GM21360 (cell line): Measurements from ENCODE around the gene KCND3.

Source experiments
- ATAC-seq: cut with Tn5 transposase; IDR thresholded peaks from one replicate; pipeline ENCODE4 v1.9.1; 2021; ENCODE audit warnings: mild to moderate bottlenecking, moderate library complexity; ENCODE audit not compliant: unreplicated experiment

Gene KCND3

DNA sequence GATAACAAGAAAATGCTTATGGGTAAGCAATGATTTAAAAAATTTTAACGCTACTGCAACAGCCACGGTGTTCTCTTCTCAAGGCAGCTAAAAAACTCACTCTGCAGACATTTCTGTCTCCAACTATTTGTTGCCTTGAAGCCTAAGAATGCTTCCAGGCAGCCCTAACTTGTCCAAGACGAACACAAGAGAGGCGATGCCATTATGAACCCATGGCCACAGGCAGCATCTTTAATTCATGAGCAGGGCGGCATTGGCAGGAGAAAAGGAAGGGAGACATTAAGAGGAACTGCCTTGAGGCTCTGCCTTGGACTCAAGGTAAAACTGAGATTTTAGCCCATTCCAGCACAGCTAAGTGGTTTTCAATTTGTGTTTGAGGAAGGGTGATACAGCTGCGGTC is 67.5 kb downstream of the KCND3 start:
- no peak for ATAC-seq

DNA sequence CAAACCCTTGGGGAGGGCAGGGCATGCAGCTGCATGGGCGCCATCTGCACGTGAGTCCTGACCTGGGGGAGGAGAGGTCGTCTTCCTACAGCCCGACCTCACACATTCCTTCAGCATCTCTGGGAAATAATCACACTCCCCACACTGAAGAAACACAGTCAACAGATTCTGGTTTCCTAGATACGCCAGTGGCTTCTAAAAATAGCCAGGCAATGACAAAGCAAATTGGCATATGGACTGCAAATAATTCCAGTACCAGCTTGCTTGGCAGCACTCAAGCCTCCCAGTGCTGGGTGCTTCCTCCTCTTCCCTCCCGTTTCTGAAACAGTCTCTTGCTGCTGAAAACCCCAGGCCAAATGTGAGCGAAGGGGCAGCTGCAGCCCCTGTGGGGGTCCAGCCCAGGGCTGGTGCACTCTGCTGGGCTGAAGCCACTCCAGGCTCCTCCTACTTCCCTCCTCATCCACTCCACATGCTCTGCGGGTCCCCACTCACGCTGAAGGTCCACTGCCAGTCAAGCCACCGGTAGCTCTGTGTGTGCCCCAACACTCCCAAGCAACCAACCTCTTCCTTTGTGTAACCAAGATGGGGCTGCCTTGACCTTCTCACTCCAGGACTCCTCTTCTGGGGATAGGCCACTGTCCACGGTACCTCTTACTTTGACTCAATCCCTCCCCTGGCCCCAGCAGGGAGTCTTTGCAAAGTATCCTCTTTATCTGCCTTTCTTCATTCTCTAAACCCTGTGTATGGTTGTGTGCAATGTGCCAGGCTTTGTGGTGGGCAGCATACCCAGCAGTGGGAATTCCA is 69.0 kb downstream of the KCND3 start:
- no peak for ATAC-seq

DNA sequence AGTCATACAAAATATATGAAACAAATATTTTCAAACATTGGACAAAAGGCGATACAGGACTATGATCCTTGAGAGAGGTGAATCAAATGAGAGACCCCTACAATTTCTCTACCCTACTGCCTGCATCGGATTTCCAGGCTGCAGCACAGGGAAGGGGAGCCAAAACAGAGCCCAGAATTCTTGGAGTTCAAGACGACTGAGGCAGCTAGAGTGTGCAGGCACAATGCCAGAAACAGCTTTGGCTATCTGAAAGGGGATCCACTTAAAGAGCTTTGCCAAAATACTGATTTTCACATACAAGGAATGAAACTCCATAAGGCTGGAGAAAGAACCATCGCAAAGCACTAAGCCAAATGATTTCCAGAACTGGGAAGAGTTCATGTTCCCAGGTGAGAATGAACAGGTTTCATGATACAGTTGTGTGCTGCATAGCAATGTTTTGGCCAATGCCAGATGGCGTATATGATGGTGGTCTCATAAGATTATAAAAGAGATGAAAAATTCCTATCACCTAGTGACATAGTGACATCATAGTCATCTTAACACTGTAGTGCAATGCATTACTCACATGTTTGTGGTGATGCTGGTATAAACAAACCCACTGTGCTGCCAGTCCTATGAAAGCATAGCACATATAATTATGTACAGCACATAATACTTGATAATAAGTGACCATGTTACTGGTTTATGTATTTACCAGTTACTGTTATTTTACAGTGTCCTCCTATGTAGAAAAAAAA is 77.5 kb downstream of the KCND3 start:
- no peak for ATAC-seq

DNA sequence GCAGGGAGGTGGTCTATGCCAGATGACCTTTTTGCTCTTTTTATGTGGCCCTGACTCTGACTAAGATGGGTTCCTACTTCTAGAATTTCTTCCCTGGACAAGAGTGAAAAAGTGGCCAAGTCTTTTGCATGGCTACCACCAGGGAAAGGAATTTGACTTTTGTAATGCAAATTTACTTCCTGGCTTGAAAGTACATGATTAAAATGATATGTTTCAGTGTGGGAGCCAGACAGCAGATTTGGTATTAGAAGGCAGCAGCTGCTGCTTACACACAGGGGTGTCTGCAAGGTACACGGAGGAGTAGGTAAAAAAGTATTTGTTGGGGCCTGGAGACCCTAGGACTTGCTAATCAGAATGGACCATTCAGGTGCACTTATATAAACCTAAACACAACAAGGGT is 78.4 kb downstream of the KCND3 start:
- ATAC-seq, result no peak

DNA sequence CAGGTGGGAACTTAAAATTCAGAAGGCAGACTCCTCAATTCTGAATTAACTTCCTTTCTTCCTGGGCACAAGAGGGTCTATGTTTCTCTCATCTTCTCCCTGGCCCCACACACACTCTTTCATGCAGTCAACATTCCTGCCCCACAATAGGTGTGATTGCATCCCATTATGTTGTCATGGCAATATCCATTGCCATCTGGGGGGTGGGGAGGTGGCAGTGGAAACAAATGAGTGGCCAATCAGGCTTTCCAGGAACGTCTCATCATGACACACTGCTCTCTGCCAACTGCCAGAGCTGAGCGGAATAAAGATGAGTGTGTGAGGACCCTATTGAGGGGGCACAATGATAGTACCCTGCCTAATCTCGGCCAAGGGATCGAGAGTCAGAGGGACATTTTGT is 80.4 kb downstream of the KCND3 start:
- no peak for ATAC-seq

DNA sequence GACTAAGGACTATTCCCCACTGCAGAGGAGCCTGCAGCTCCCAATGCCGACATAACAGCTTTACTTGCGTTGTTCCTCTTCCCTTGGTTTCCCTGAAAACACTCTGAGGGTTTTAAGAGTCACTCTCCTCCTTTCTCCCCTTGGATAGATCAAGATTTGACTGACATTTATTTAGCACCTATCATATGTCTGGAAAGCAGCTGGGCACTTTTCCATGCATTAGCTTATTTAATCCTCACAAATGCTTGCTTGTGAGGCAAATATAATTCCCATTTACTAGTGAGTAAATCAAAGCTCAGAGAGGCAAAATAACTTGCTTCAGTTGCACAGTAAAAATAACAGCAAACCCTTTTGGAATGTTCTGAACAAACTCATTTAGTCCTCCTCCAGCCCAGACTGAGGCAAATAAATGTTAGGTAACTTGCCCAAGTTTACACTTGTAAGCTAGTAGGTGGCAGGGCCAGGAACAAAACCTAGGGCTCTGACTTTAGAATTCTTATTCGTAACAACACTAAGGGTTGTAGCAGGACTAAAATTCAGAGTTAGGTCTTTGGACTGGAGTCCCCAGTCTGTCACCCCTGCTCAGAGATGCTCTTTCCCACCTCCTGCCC is 81.4 kb downstream of the KCND3 start:
- ATAC-seq, result no peak

DNA sequence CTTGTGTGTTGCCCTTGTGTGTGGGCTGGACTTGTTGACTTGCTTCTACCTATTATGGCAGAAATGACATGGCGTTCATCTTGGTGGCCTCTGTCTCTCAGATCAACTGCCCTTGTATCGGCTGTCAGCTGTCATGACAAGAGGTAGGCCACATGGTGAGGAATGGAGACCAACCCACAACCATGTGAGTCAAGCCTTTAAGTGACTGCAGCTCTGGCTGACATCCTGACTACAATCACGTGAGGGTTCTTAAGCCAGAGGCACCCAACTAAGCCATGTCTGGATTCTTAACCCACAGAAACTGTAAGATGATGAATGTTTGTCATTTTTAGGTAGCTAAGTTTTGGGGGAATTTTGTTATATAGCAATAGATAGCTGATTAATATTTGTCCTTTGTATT is 82.1 kb downstream of the KCND3 start:
- ATAC-seq, result no peak

DNA sequence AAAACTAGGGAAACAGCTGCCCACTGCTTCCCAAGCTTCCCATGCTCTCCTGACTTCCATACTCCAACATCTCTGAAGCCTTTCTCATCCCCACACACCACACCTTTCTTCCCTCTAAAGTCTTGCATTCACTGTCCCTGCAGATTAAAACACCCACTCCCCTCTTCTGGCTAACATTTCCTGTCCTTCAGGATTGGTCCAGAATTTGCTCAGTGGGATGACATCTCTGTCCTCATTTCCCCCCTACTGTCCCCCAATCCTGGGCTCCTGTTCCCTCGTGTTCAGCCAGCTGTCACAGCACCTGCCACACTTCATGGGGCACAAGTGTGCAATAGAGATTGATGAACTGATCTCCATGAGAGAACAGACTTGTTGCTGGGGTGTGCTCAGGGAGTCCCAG is 82.7 kb downstream of the KCND3 start:
- no peak for ATAC-seq

DNA sequence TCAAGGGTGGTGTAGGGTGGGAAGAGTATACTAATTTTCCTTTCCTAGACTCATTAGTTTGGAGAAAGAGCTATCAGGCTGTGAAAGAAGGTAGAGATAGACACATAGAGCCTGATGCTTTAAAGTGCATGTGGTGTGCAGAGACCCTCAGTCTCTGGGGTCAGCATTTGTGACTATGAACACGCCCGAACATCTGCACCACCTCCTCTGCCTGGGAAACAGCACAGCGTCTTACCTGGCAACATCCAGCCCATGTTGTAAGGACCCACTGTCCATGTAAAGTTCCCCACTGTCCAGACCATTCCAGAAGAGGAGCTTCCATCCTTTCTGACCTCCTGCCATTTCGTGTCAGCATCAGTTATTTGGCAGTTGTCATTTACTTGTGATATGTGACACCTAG is 83.4 kb downstream of the KCND3 start:
- no peak for ATAC-seq

DNA sequence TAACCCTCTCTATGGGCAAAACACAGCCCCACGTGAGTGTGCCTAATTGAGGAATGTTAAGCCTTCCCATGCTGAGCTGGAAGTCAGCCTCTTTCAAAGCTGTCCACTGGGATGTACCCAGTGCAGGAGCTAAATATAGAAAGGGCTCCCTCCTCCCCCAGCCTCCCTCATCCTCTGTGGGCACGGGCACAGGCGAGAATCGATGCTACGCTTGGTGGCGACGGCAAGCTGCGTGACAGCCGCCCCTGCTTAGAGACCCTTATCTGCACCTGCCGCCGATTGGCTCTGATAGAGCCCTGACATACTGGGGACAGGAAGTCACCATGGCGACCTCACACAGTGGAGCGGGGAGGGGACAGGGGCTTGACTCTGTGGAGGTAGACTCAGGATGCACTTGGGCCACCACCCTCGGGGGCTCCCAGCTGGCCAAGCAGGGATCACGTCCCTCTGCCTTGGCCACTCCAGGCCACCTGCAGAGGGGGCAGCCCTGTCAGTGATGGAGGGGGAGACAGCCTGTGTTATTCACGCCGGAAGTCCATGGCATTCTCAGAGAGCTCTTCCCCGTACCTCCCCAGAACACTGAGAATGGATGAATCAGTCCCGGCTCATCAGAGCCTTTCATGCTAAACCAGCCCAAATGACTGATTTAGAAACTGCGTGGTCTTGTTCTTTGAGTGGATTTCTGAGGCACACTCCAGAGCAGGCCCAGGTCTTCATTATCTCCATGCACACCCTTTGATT is 84.8 kb downstream of the KCND3 start:
- ATAC-seq, result no peak

DNA sequence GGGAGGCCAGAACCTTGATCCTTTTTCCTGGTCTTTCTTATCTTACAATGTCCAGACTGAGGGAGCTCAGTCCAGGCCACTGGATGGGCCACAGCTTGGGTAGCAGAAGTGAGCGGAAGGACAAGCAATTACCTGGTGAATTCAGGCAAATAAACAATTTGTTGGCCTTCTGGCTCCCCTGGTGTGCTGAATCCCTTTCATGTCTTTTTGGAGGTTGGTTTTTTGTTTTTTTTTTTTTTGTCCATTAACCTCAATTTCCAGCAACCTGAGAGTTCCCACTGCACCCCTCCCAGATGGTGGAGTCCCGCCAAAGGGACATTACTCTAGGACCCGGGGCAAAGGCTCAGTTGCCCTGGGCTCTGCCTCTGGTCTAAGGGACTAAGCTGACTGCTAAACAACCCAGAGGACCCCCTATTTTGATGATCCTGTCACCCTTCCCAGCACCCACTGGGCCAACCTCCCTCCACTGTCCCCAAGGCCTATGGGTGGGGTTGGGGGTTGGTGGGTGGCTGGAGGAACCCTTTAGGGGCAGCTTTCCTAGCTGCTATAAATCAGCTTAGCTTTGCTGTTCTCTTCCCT is 85.5 kb downstream of the KCND3 start:
- ATAC-seq, result no peak

DNA sequence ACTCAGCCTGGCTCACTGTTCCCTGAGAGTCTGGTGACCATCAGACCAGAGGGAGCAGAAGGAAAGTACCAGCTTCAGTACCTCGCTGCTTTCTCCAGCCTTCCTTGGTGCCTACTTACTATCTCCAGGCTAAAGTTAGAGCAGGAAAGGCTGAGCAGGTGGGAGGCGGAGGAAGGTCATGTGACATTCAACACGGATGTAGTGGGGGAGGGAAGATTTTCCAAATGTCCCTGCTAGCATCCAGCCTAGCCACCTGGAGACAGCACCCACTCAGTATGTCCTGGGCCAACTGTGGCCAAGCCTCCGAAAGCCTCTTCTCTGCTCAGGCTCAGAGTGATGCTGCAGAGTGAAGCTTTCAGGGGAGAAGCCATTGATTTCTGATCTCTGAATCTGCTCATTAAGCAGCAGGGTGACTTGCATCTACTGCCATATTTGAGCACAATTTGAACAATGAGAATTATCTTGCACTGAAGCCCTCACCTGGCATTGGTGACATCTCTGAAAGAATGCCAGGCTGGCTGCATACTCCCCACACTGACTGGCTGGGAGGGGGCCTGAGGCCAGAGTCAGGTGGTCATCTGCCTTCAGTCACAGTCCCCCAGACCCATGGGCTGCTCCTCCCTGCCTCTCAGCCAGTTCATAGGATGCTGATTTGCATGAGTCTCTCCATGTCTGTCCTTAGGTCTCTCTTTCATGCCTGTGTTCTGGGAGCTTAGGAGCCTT is 86.2 kb downstream of the KCND3 start:
- ATAC-seq, result no peak

DNA sequence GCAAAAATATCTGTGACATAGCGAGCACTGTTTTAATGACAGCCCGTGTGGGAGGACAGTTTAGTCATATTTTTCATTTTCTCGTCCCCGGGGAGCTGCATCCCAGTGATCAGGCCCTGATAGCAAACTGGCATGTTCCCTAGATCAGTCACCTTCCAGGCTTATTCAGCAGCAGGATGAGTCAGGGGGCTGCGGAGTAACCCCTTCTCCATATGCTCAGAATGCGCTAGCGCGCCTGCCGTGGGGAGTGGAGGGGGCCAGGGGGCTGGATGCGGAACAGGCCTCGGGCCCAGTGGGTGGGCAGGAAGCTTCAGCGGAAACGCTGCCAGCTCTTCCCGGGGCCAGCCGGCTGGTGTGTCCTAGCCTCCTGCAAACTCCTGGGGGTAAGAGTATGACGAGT is 94.0 kb downstream of the KCND3 start:
- no peak for ATAC-seq

DNA sequence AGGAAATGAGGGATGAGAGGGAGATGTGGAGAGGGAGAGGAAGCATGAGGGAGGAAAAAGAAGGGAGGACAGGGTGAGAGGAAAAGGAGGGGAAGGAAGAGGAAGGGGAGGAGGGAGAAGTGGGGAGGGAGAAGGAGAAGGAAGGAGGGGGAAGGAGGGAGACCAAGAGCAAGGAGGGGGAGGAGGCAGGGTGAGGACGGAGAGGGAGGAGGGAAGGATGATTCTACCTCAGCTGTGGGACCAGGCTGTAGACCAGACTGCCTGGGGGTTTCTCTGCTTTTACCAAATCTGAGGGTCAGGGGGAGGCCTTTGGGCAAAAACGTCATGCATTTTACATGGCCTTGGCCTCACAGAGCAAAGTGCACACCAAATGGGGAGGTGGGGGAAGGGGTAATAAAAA is 94.5 kb downstream of the KCND3 start:
- no peak for ATAC-seq

DNA sequence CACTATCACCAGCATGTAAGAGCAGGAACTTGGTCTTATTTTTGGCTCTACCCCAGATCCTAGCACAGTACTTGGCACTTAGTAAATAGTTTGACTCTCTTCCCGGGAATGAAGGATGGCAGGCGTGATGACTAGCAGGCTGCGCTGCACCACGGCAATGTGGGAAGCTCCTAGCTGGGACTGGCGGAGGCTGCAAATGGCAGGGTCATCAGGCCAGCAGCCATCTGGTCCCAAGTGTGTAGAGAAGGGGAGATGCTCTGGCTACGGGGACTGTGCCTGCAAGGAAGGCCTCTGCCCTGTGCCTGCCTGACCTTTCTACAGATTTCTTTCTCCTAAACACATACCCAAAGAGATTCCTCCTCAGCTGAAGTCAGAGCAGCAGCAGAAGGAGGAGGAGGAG is 95.0 kb downstream of the KCND3 start:
- no peak for ATAC-seq

DNA sequence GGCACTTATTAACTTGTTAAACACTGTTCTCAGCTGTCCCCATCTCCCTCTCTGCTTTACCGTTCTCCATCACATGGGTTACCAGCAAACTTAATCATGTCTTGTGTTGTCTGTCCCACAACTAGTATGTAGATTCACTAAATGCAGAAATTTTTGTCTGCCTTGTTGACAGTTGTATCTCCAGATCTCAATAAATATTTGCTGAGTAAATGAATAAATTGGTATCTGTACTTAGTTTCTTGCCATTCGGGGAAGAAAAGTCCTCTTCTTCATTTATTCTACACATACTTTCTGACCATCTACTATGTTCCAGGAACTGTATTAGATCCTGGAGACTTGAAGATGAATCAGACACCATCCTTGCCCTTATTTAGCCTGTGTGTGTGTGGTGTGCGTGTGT is 97.9 kb downstream of the KCND3 start:
- ATAC-seq, result no peak

DNA sequence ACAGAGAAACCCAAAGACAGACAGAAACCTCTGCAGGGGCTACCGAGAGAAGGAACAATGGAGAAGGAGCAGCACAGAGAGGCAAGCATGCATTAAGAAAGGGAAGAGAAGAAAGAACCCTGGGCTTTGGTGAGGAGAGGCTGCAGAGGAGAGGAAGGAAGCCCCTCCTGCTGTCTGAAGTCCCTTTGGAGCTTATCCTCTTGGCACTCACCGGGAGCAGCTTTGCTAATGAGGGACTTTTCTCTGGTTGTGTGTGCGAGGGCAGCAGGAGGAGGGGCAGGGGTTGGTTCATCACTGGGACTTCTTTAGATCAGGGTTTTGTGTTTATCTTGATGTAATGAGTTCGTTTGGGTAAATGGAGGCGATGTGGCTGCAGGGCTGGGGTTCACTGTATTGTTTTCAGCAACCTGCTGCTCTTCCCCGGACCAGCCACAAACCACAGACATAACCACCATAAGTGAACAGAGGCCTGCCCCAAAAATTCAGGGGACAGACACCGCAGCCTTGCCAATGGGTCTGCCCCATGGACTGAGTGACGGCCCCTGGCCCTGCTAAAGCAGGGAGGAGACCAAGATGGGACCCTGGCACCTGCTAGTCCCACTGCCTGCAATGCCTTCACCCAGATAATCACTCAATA is 100.6 kb downstream of the KCND3 start:
- no peak for ATAC-seq

DNA sequence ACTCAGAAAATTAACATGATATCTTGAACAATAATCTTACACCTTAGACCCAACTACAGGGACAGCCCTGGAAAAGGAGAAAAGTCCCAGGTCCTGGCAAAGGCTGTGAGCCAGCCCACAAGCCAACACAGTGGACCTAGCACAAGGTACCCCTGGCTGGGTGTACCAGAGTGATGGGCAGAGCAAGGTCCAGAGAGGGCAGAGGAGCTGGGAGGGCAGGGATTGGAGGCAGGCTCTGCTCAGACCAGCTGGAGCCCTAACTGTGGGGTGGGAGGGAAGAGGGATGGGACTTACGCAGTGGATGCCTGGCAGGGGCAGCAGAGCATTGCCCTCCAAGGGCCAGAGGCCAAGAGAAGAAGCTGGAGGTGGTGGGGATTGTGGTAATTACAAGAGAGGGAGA is 101.6 kb downstream of the KCND3 start:
- no peak for ATAC-seq

DNA sequence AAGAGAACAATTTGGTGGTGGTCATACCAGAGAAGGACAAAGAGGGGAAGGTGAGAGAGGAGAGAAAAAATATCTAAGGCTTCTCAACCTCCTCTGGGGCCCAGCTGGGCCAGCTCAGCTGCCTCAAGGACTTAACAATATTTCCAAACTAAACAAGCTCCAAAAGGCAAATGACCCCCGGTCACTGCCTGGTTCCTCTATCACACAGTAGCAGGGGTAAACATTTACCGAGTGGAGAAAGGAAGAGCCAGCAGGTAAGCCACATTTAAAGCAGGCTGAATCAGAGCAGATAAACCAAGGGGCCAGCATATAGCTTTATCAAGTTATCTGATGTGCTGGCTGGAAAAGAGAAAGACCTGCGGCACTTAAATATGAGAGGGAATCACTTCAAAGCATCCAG is 102.1 kb downstream of the KCND3 start:
- ATAC-seq, result no peak

DNA sequence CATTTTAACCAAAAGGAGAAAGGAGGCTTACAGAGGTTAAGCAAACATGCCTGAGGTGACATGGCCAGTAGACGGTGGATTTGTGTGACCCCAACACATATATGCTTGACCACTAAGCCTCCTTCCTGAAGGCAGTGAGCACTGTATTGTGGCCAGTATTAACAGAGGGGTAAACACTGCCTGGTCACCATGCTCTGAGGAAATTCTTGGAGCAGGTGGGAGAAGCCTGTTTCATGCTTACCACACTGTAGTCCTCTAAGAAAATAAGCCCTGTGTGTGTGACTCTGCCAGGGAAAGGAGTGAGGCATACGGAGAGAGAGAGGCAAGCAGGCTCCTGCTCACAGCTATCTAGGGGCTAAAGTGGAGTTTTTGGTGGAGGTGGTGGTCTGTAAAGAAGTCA is 102.7 kb downstream of the KCND3 start:
- no peak for ATAC-seq
